ENCODE measurements around the gene GLB1L2.
A peak's percentile ranks its signal among the peaks of the same experiment; 100 is the strongest.
"Not testable (repeated sequence)": the region's sequence is repeated elsewhere in the genome, so short reads cannot be mapped to it uniquely, and the experiment has no call there.

The GLB1L2 gene

DNA sequence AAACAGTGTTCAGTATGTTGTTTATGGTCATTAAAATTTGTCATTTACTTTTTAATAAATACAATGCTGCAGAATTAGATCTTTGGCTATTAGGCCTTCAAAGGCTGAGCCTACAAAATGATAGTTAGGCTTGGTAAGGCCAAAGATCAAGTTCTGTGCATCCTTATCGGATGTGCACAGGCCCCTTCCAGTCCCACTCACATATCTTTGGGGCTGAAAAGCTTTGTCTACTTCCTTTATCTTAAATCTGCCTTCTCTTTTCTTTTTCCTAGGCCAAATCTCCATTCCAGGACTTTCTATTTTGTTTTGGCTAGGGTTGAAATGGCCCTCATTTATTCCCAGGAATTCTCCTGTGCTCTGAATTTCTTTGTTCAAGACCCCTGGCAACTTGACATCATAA, 3.4 kb upstream of the GLB1L2 start:
- no peak for DNase-seq

DNA sequence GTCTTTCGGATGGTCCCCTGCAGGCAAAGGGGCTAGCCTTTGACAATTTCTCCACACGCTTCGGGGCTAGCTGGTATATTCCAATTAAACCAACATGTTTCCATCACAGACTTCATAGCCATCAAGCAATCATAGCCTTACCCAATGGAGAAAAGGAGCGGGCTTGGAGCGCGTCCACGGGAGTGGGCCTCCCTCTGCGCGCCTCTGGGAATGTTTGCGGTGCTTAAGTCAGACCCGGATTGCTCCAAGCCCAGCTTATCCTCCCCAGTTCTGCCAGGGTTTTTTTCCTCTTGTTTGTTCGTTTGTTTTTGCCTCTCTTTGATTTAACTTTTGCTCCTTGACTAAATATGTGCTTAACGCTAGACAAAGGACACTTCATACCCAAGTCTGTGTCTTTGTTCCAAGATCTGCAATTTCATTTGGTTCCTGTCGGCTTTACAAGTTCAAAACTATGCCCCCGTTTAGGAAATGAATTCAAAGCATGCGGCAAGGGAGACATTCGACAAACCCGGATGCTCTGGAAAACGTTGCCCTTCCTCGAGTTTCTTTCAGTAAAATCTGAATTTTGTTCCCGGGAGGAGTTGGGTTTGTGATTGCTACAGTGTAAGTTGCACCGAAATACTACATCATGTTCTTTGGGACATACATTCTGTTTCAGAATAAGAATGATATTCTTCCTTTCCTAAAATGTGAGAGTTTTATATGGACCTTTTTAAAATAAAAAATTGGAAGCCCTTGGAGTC, 1.0 kb upstream of the GLB1L2 start:
- no peak for DNase-seq

DNA sequence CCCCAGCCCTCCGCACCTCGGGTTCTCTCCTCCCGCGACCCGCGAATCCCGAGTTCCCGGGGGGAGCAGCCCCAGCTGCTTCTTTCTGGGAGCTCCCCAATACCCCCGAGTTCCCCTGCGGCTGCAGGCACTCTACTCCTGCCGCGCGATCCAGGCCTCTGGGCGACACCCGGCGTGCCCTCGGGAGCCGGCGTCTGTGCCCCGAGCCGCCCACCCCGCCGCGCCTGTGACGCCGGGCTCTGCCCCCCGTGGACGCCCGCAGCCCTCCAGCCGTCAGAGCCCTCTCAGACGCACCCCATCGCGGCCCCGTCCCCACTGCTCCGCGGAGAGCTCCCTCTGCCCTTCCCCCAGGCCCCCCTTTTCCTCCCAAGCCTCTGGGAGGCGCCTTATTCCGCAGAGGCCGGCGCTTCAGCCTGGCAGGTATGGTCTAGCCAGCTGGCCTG, 422 bp downstream of the GLB1L2 start:
- DNase-seq = no peak

GRCh38 chr11:134332782-134333181, 994 bp downstream of the GLB1L2 start:
- DNase-seq = no peak

DNA sequence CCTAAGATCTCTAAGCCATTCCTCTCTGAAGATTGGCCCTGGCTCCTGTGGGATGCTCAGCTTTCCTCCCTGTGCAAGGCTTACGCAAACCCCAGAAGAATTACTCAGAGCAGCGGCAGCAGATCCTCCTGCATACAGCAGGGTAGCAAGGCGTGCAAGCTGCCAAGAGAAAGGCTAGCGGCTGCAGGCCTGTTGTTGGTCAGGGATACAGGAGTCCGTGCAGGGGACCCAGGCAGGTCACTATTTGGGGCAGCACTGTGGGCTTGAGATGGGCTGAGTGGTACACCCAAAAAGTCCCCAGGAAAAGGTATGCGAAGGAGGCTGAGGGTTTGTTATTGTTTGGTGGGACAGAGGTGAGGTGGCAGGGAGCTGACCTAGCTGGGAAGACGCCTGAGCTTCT, 1.5 kb downstream of the GLB1L2 start:
- peak; percentile 51 for DNase-seq

DNA sequence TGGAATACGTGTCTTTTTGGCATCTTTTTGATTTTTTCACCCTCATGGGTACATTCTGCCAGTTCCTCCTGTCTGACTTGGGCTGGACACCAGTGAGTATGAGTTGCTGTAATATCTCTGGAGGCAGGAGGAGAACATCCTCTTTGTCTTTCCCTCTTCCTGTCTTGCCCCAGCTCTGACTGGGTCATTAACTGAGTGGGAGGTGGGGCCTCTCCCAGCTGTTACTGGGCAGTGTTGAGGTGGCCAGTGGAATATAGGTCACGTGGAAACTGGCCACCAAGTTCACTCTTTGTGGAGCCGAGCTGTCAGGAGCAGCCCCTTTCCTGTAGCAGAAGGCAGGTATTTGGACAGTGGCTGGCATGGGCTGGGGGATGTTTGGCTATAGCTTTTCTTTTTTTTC, 2.2 kb downstream of the GLB1L2 start:
- no peak for DNase-seq

- DNase-seq = peak; percentile 53
Observed at GRCh38 chr11:134334796-134335571, 3.2 kb downstream of the GLB1L2 start.

- no peak for DNase-seq
Observed at GRCh38 chr11:134337051-134337450, 5.3 kb downstream of the GLB1L2 start.

GRCh38 chr11:134338068-134338467, 6.3 kb downstream of the GLB1L2 start:
- no peak for DNase-seq

DNA sequence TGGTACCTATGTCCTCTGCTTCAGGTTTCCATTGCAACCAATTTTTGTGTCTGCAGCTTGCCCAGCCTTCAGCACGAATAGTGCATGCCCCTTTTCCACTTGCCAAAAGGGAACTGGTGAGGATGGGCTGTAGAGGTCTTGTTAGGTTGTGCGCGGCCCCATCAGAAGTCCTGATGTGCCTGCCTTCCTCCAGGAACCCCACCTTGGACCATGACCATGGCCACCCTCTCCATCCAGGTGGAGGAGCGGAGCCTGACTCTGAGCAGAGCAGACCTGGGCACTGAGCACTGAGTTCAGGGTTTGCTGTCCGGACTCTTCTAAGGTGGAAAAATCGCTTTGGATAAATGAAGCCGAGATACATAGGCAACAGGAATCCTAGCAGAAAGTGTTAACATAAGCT, 6.9 kb downstream of the GLB1L2 start:
- DNase-seq = no peak

GRCh38 chr11:134339756-134340155, 8.0 kb downstream of the GLB1L2 start:
- peak; percentile 45 for DNase-seq

GRCh38 chr11:134340354-134340964, 8.7 kb downstream of the GLB1L2 start:
- DNase-seq = no peak

DNA sequence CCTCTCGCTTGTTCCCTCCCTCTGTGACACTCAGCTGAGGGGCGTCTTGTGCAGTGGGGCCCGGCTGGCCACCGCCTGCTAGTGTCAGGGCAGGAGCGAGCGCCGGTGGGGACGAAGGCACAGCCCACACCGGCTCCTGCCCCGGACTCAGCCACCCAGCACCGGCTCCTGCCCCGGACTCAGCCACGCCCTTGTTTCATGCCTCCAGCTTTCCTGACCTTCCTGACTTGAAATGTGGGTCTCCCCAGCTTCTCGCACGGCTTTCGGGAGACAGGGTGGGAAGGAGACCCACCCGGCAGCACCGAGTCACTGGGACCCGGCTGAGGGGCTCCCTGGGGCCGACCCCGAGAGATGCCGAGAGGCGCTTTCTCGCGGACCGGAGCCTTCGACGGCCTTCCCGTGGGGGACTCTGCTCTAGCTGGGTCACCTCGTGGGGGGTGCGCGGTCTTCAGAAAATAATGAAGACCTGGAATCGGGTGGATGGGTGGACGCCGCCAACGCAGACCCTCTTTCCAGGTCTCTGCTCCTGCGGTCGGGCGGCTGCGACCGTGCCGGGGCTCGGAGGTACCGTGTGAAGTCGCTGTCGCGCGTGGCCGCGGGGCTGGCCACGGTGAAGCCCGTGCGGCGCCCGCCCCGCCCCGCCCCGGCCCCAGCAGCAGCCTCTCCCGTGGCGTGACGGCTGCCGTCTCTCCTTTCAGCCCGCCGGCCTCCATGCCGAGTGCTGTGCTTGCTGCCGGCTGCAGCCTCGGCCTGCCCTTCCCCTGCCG, 10.2 kb downstream of the GLB1L2 start:
- peak; percentile 48 for DNase-seq

- DNase-seq = peak; percentile 46
Observed at GRCh38 chr11:134342572-134343340, 11.0 kb downstream of the GLB1L2 start.

- DNase-seq = peak; percentile 74
Observed at GRCh38 chr11:134343646-134344045, 11.9 kb downstream of the GLB1L2 start.

DNA sequence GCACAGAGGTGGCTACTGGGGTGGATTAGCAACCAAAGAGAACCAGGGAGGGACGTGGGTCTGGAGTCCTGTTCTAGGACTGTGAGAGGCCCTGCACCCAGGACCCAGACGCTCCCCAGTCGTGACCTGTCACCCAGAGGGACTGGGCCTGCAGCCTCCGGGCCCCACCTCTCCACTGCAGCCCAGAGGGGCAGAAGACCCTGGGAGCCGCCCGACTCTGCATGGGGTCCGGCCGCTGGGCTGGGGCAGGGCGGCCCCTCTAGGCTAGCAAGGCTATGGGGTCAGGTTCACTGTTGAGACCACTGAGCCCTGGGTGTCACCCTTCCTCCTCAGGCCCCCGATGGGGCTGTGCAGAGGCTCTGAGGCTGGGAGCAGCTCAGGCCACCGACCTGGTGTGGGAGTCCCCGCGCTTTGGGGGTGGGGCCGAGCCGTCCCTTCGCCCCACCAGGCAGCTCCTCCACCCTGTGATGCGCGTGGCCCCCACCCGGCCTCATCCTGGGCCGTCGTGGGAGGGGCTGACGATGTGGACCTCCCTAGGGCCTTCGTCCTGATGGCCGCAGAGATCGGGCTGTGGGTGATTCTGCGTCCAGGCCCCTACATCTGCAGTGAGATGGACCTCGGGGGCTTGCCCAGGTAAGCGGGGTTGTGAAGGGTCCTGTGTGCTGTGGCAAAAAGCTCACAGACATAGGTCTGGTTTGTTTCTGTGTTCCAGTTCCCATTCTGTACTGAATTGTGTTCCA, 12.9 kb downstream of the GLB1L2 start:
- not testable (repeated sequence) for DNase-seq

GRCh38 chr11:134345237-134345550, 13.4 kb downstream of the GLB1L2 start:
- no peak for DNase-seq

- DNase-seq = peak; percentile 52
Observed at GRCh38 chr11:134346101-134346975, 14.6 kb downstream of the GLB1L2 start.

- DNase-seq = no peak
Observed at GRCh38 chr11:134346976-134347350, 15.2 kb downstream of the GLB1L2 start.

DNA sequence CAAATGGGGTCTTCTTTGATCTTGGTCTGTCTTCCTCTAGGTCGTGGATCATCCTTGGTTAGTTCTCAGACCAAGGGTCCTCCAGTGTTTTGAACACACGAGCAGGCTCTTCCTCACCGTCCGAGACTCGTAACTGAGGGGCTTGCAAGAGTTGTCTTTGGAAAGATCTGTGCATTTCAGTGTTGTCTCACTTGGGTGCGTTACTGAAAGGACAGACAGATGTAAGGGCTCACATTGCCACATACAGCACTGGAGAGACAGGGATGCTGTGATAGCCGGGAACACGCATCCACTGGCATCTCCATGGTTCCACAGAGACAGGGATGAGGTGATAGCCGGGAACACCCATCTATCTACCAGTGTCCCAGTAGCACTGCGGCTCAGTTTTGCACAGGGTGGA, 15.7 kb downstream of the GLB1L2 start:
- DNase-seq = no peak

All from islet precursor cell (in vitro differentiated cells).